ENCODE data around the gene EPN3. TPM values are rescaled to one million over a fixed set of nuclear protein-coding genes. Genes with fewer than 3 reads are reported as not detected.

Gene EPN3
- total RNA-seq, 1 experiment from 2014 or later = 0.92 TPM

- DNase-seq (ENCODE audit: low read depth, low spot score) (no peak), ATAC-seq (no peak)
- peaks cover 12% of the 10 kb centered on the region; the same call in 1 of the 2 replicates for H3K4me1 ChIP-seq (ENCODE audit: control insufficient read depth, insufficient read depth, low read length)
- TF ChIP-seq, protein P1, sequence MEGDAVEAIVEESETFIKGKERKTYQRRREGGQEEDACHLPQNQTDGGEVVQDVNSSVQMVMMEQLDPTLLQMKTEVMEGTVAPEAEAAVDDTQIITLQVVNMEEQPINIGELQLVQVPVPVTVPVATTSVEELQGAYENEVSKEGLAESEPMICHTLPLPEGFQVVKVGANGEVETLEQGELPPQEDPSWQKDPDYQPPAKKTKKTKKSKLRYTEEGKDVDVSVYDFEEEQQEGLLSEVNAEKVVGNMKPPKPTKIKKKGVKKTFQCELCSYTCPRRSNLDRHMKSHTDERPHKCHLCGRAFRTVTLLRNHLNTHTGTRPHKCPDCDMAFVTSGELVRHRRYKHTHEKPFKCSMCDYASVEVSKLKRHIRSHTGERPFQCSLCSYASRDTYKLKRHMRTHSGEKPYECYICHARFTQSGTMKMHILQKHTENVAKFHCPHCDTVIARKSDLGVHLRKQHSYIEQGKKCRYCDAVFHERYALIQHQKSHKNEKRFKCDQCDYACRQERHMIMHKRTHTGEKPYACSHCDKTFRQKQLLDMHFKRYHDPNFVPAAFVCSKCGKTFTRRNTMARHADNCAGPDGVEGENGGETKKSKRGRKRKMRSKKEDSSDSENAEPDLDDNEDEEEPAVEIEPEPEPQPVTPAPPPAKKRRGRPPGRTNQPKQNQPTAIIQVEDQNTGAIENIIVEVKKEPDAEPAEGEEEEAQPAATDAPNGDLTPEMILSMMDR (IDR thresholded peaks at IDR 0.05) = no peak
- TF ChIP-seq REST (IDR thresholded peaks at IDR 0.05; ENCODE audit: insufficient read depth in 1 of 2, low read depth in 2 of 2, low read length in 1 of 2) = no peak
- TF ChIP-seq TCF7L2 (IDR thresholded peaks at IDR 0.05; ENCODE audit: low read depth, low read length) = no peak
- no peak for TF ChIP-seq POLR2AphosphoS5 (IDR thresholded peaks at IDR 0.05; ENCODE audit: low read depth, low read length)
- no peak for TF ChIP-seq SIN3A (IDR thresholded peaks at IDR 0.05; ENCODE audit: borderline replicate concordance, insufficient read depth, low read depth, low read length)
- no peak overlapping the region for H3K27ac ChIP-seq (ENCODE audit: low read length)
- no TSS peak for BruUV-seq (replicated peaks)
- H3K36me3 ChIP-seq (ENCODE audit: control insufficient read depth, insufficient read depth, low read length) = no peaks in the 10 kb centered on the region
- ChIA-PET POLR2A (no interaction called here), CTCF (no interaction called here)
- H3K27me3 ChIP-seq (ENCODE audit: control insufficient read depth, insufficient read depth, low read length) = no peaks in the 10 kb centered on the region
- no peak overlapping the region for H3K4me3 ChIP-seq (ENCODE audit: low read depth in 2 of 2, low read length in 2 of 2)
- in situ Hi-C loops (cut with HindIII; ENCODE audit: low pct_unique_long_range_greater_than_20kb, low sequenced_read_pairs) = no loop called here
- intact Hi-C loops (cut with micrococcal nuclease; ENCODE audit: unreplicated experiment) = no loop called here
- no peaks in the 10 kb centered on the region for H3K9me3 ChIP-seq (ENCODE audit: control insufficient read depth, insufficient read depth, low read depth, low read length)
Measured at GRCh38 chr17:50583641-50584040, 51.1 kb downstream of the EPN3 start.

DNA sequence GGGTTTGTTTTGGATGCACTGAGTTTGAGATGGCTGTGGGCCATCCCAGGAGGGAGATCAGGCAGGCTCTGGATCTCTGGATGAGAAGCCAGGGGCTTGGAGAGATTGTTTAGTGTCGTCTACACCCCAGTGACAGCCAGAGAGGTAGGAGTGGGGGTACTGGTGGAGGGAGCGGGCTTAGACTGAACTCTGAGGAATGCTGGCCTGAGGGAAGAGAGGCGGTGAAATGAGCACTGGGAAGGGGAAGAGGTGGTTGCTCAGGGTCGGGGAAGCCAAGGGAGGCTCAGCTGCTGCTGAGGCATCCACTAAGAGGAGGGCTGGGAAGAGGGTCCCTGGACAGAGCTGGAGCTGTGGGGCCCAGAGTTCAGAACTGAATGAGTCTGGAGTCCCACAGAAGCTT, 51.6 kb downstream of the EPN3 start:
- ChIA-PET CTCF (no interaction called here), POLR2A (no interaction called here)
- Histone ChIP-seq H3K4me1 (ENCODE audit: control insufficient read depth, insufficient read depth, low read length) (peaks cover 12% of the 10 kb centered on the region; the same call in 1 of the 2 replicates), H3K4me3 (ENCODE audit: low read depth in 2 of 2, low read length in 2 of 2) (no peak overlapping the region), H3K9me3 (ENCODE audit: control insufficient read depth, insufficient read depth, low read depth, low read length) (no peaks in the 10 kb centered on the region), H3K27me3 (ENCODE audit: control insufficient read depth, insufficient read depth, low read length) (no peaks in the 10 kb centered on the region), H3K36me3 (ENCODE audit: control insufficient read depth, insufficient read depth, low read length) (no peaks in the 10 kb centered on the region), H3K27ac (ENCODE audit: low read length) (no peak overlapping the region)
- BruUV-seq (replicated peaks) = no TSS peak
- no peak for ATAC-seq
- no peak for DNase-seq (ENCODE audit: low read depth, low spot score)
- in situ Hi-C loops (cut with HindIII; ENCODE audit: low pct_unique_long_range_greater_than_20kb, low sequenced_read_pairs) = no loop called here
- intact Hi-C loops (cut with micrococcal nuclease; ENCODE audit: unreplicated experiment) = no loop called here
- TF ChIP-seq, protein P1 (IDR thresholded peaks at IDR 0.05) = no peak
- TF ChIP-seq POLR2AphosphoS5 (IDR thresholded peaks at IDR 0.05; ENCODE audit: low read depth, low read length) = no peak
- TF ChIP-seq SIN3A (IDR thresholded peaks at IDR 0.05; ENCODE audit: borderline replicate concordance, insufficient read depth, low read depth, low read length) = no peak
- TF ChIP-seq REST (IDR thresholded peaks at IDR 0.05; ENCODE audit: insufficient read depth in 1 of 2, low read depth in 2 of 2, low read length in 1 of 2) = no peak
- TF ChIP-seq TCF7L2 (IDR thresholded peaks at IDR 0.05; ENCODE audit: low read depth, low read length) = no peak

All from Panc1 (cell line).